ENCODE results near the gene PRKCE. TPM values are rescaled to one million over a fixed set of nuclear protein-coding genes. Genes with fewer than 3 reads are reported as not detected.

Gene PRKCE
- total RNA-seq, 2 experiments from 2014 or later: 17.0 to 42.1 TPM

GRCh38 chr2:46009315-46009714 lies 357.8 kb downstream of the PRKCE start:
- H3K4me2 ChIP-seq (ENCODE audit: low read length): no peak overlapping the region
- no peaks in the 10 kb centered on the region for H3K9me3 ChIP-seq (ENCODE audit: low read length)
- no peak for DNase-seq (ENCODE audit: low spot score)
- no peaks in the 10 kb centered on the region for H3K36me3 ChIP-seq (ENCODE audit: insufficient read depth, low read length)
- ChIA-PET CTCF (ENCODE audit: unreplicated experiment) (no interaction called here), POLR2A (no interaction called here)
- H3K27ac ChIP-seq (ENCODE audit: low read depth, low read length, poor library complexity, severe bottlenecking): no peak overlapping the region
- H4K20me1 ChIP-seq (ENCODE audit: insufficient read depth, low read length): no peaks in the 10 kb centered on the region
- BruUV-seq (replicated peaks): no TSS peak
- intact Hi-C loops (cut with micrococcal nuclease; ENCODE audit: unreplicated experiment): no loop called here
- TF ChIP-seq, protein P1, sequence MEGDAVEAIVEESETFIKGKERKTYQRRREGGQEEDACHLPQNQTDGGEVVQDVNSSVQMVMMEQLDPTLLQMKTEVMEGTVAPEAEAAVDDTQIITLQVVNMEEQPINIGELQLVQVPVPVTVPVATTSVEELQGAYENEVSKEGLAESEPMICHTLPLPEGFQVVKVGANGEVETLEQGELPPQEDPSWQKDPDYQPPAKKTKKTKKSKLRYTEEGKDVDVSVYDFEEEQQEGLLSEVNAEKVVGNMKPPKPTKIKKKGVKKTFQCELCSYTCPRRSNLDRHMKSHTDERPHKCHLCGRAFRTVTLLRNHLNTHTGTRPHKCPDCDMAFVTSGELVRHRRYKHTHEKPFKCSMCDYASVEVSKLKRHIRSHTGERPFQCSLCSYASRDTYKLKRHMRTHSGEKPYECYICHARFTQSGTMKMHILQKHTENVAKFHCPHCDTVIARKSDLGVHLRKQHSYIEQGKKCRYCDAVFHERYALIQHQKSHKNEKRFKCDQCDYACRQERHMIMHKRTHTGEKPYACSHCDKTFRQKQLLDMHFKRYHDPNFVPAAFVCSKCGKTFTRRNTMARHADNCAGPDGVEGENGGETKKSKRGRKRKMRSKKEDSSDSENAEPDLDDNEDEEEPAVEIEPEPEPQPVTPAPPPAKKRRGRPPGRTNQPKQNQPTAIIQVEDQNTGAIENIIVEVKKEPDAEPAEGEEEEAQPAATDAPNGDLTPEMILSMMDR (conservative IDR thresholded peaks at IDR 0.05; ENCODE audit: low read length): no peak
- no peak for TF ChIP-seq EZH2phosphoT487 (IDR thresholded peaks at IDR 0.05; ENCODE audit: borderline replicate concordance, low read depth, low read length)
- no peak overlapping the region for H3K4me3 ChIP-seq (ENCODE audit: low read depth, low read length, poor library complexity, severe bottlenecking)
- H3K79me2 ChIP-seq (ENCODE audit: insufficient read depth, low read depth, low read length): no peaks in the 10 kb centered on the region
- H2AFZ ChIP-seq (ENCODE audit: low read length): no peak overlapping the region
- H3K9me2 ChIP-seq (ENCODE audit: insufficient read depth, low read length): no peaks in the 10 kb centered on the region
- no peaks in the 10 kb centered on the region for H3K4me1 ChIP-seq (ENCODE audit: insufficient read depth, low read length, poor library complexity, severe bottlenecking)

DNA sequence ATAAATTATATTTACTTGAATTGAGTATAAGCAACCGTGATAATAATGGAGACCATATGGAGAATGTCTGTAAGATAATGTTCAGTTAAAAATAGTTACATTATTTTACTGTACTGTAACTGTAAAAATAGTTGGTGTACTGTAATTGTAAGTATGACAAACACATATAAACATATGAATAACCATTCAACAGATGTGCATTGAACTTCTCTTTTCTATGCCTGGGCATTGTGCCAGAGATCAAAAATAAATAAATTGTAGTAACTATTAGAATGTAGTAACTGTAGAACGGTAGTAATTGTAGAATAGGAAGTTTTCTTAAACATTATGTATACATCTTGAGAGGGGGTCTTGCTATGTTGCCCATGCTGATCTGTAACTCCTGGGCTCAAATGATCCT lies 358.3 kb downstream of the PRKCE start:
- CTCF ChIA-PET (ENCODE audit: unreplicated experiment): no interaction called here
- BruUV-seq (replicated peaks): no TSS peak
- H3K27ac ChIP-seq (ENCODE audit: low read depth, low read length, poor library complexity, severe bottlenecking): no peak overlapping the region
- intact Hi-C loops (cut with micrococcal nuclease; ENCODE audit: unreplicated experiment): loop anchor here (5.0 kb wide), 1 partner anchor 358 kb away; no protein-coding TSS in a partner anchor
- no peaks in the 10 kb centered on the region for H3K79me2 ChIP-seq (ENCODE audit: insufficient read depth, low read depth, low read length)
- H3K4me2 ChIP-seq (ENCODE audit: low read length): no peak overlapping the region
- no peaks in the 10 kb centered on the region for H3K9me2 ChIP-seq (ENCODE audit: insufficient read depth, low read length)
- POLR2A ChIA-PET: no interaction called here
- no peak overlapping the region for H3K4me3 ChIP-seq (ENCODE audit: low read depth, low read length, poor library complexity, severe bottlenecking)
- H3K4me1 ChIP-seq (ENCODE audit: insufficient read depth, low read length, poor library complexity, severe bottlenecking): no peaks in the 10 kb centered on the region
- H3K9me3 ChIP-seq (ENCODE audit: low read length): no peaks in the 10 kb centered on the region
- no peaks in the 10 kb centered on the region for H3K36me3 ChIP-seq (ENCODE audit: insufficient read depth, low read length)
- H2AFZ ChIP-seq (ENCODE audit: low read length): no peak overlapping the region
- TF ChIP-seq, protein P1 (conservative IDR thresholded peaks at IDR 0.05; ENCODE audit: low read length): no peak
- no peak for TF ChIP-seq EZH2phosphoT487 (IDR thresholded peaks at IDR 0.05; ENCODE audit: borderline replicate concordance, low read depth, low read length)
- H4K20me1 ChIP-seq (ENCODE audit: insufficient read depth, low read length): no peaks in the 10 kb centered on the region
- DNase-seq (ENCODE audit: low spot score): no peak

GRCh38 chr2:46010223-46010924 lies 358.9 kb downstream of the PRKCE start:
- TF ChIP-seq, protein P1 (conservative IDR thresholded peaks at IDR 0.05; ENCODE audit: low read length): no peak
- no peak for TF ChIP-seq EZH2phosphoT487 (IDR thresholded peaks at IDR 0.05; ENCODE audit: borderline replicate concordance, low read depth, low read length)
- no peak for DNase-seq (ENCODE audit: low spot score)
- Histone ChIP-seq H3K4me3 (ENCODE audit: low read depth, low read length, poor library complexity, severe bottlenecking) (no peak overlapping the region), H3K9me2 (ENCODE audit: insufficient read depth, low read length) (no peaks in the 10 kb centered on the region), H3K27ac (ENCODE audit: low read depth, low read length, poor library complexity, severe bottlenecking) (no peak overlapping the region), H3K4me2 (ENCODE audit: low read length) (no peak overlapping the region), H3K9me3 (ENCODE audit: low read length) (no peaks in the 10 kb centered on the region), H3K36me3 (ENCODE audit: insufficient read depth, low read length) (no peaks in the 10 kb centered on the region), H4K20me1 (ENCODE audit: insufficient read depth, low read length) (no peaks in the 10 kb centered on the region), H2AFZ (ENCODE audit: low read length) (no peak overlapping the region), H3K79me2 (ENCODE audit: insufficient read depth, low read depth, low read length) (no peaks in the 10 kb centered on the region), H3K4me1 (ENCODE audit: insufficient read depth, low read length, poor library complexity, severe bottlenecking) (no peaks in the 10 kb centered on the region)
- ChIA-PET CTCF (ENCODE audit: unreplicated experiment) (no interaction called here), POLR2A (no interaction called here)
- intact Hi-C loops (cut with micrococcal nuclease; ENCODE audit: unreplicated experiment): loop anchor here (5.0 kb wide), 1 partner anchor 357 kb away; no protein-coding TSS in a partner anchor
- BruUV-seq (replicated peaks): no TSS peak

Measured in OCI-LY7 (cell line).